Cardiac fibroblast (primary cell): ENCODE results near the gene UBE2S.

Experiments
- DNase-seq, 2 donors: peaks; one replicate each; pipeline versions ENCODE4 v3.0.0 to v3.0.0-alpha.2; 2010; ENCODE audit warnings: low read depth in 2 of 2
- H3K4me3 ChIP-seq, 2 donors: replicated peaks in 1 of 2; 1 replicate in 1 of 2; 2 replicates in 1 of 2; pipeline ENCODE4 v1.5.1; 2011; ENCODE audit warnings: low read depth in 2 of 2, low read length in 2 of 2, mild to moderate bottlenecking in 2 of 2, moderate library complexity in 1 of 2
- TF ChIP-seq, protein P1 (sequence below): IDR thresholded peaks from one replicate; pipeline ENCODE4 v1.5.1; 2011; ENCODE audit warnings: low read depth, mild to moderate bottlenecking, low read length, inconsistent platforms

Gene UBE2S

DNA sequence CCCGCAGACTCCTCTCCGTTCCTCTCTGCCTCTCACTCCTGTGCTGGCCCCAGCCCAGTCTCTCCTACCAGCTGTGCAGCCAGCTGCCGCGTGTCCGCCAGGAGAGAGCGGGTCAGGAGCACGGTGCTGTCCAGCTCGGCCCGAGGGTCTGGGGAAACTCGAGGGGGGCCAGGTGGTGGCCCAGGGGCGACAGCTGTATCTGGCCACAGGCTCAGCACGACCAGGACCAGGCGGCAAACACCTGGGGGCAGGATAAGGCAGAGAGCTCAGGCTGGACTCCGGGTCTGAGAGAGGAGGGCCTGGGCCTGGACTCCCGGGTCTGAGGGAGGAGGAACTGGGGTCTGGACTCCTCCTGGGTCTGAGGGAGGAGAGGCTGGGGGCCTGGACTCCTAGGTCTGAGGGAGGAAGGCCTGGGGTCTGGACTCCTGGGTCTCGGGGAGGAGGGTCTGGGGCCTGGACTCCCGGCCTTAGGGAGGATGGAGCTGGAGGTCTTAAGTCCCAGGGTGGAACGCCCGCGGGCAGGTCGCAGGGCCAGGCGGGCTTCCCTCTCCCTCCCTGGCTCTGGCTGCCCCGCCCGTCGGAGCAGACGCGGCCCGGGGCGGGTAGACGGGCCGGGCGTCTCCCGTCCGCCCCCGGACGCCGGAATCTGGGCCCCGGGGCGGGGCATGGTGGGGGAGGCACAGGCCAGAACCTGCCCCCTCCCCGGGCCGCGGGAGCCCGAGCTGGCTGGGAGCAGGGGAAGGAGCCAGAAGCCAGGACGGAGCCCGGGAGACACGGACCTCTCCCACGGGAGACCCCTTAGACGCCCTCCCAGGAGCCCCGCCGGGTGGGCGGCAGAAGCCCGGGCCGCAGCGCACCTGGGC, 38.7 kb downstream of the UBE2S start:
- peak overlapping the region; percentile 19 to 47 for H3K4me3 ChIP-seq
- peak; percentile 34 to 61 for DNase-seq
- TF ChIP-seq, protein P1, sequence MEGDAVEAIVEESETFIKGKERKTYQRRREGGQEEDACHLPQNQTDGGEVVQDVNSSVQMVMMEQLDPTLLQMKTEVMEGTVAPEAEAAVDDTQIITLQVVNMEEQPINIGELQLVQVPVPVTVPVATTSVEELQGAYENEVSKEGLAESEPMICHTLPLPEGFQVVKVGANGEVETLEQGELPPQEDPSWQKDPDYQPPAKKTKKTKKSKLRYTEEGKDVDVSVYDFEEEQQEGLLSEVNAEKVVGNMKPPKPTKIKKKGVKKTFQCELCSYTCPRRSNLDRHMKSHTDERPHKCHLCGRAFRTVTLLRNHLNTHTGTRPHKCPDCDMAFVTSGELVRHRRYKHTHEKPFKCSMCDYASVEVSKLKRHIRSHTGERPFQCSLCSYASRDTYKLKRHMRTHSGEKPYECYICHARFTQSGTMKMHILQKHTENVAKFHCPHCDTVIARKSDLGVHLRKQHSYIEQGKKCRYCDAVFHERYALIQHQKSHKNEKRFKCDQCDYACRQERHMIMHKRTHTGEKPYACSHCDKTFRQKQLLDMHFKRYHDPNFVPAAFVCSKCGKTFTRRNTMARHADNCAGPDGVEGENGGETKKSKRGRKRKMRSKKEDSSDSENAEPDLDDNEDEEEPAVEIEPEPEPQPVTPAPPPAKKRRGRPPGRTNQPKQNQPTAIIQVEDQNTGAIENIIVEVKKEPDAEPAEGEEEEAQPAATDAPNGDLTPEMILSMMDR = no peak

DNA sequence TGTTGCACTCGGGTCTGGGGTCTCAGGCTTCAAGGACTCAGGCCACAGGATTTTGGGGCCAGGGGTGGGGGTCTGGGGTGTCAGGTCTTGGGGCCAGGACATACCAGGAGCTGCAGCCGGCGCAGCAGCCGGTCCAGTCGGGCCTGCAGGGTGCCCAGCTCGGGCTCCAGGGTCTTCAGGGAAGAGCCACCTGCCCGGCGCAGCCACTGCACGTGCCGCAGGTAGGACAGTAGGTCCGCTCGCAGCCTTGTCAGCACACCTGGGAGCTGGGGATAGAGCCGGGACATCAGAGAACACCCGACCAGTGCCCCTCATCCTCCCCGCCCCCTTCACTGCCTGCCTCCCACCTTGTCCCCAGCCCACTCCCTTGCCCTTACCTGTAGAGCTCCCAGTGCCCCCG, 39.5 kb downstream of the UBE2S start:
- TF ChIP-seq, protein P1 = no peak
- no peak overlapping the region for H3K4me3 ChIP-seq
- DNase-seq = no peak

DNA sequence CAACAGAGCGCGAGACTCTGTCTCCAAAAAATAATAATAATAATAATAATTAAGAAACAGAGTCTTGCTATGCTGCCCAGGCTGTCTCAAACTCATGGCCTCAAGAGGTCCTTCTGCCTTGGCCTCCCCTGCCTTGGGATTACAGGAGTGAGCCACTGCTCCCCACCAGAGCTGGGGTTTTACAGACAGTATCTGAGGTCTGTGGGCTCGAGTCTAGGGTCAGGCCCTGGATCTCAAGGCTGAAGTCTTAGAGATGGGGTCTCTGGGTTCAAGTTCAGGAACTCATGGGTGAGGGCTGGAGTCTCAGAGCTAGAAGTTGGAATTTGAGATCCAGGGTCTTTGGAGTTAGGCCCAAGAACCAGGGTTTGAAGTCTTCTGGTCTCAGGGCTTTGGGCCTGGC, 40.8 kb downstream of the UBE2S start:
- DNase-seq = no peak
- no peak overlapping the region for H3K4me3 ChIP-seq
- TF ChIP-seq, protein P1 = no peak

DNA sequence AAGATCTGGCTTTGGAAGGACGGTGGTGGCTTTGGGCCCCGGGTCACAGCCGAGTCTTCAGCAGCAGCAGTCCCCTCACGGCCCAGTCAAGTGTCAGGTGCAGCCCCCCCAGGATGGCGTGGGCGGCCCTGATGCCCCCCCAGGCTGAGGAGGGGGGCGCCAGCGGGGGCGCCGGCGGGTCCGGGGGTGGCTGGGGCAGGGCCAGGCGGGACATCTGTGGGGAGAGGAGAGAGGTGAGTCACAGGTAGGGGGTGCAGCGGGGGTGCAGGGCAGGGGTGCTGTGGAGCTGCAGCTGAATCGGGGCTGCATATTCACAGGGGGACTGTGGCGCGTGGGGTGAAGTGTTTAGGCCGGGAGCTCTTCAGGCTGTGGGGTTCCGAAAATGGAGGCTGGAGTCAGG, 41.6 kb downstream of the UBE2S start:
- H3K4me3 ChIP-seq = no peak overlapping the region
- DNase-seq = no peak
- TF ChIP-seq, protein P1 = no peak

DNA sequence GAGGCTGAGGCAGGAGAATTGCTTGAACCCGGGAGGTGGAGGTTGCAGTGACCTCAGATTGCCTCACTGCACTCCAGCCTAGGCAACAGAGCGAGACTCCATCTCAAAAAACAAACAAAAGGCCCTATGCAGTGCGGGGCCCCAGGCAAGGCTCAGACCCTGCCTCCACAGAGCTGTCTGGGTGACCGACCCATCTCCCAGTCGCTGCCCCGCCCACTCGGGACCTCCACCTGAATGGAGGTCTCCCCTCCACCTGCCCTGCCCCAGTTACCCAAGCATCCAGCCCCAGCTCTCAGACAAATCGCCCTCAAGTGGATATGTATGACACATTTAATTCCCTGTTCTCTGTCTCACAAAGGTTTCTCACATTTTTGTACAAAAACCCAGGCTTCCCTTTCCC, 42.3 kb downstream of the UBE2S start:
- DNase-seq = no peak
- H3K4me3 ChIP-seq = no peak overlapping the region
- TF ChIP-seq, protein P1 = no peak

DNA sequence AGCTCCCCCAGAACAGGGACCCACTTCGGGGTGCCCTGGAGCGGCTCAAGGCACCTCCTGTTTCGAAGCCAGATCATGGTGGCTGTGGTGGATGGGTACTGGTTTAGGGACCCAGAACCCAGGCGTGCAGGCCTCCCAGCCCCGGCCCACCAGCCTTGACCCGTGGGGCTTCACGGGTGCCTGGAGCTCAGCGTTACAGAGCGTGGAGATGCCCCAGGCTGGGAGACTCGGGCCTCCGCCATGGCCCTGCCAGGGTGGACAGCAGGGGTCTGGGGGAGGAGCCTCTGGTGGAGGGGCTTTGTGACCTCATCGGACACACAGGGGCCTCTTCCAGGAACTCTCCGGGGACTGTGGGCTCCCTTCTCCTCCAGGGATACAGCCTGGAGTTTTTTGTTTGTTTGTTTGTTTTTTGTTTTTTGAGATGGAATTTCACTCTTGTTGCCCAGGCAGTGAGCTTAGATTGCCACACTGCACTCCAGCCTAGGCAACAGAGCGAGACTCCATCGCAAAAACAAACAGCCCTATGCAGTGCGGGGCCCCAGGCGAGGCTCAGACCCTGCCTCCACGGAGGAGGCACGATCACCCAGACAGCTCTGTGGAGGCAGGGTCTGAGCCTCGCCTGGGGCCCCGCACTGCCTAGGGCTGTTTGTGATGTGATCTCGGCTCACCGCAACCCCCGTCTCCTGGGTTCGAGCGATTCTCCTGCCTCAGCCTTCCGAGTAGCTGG, 44.4 kb downstream of the UBE2S start, which contains the start of gene GARIN5B:
Gene GARIN5B (minus strand): TSS at position 271 of the 727 bp plus-strand sequence. CDS start 194 bp downstream, at position 77.
- no peak within 1 kb of the TSS for H3K4me3 ChIP-seq
- TF ChIP-seq, protein P1 = no peak
- DNase-seq = no peak
